ENCODE measurements around the gene TMEM120A.

- TF ChIP-seq, protein P1, sequence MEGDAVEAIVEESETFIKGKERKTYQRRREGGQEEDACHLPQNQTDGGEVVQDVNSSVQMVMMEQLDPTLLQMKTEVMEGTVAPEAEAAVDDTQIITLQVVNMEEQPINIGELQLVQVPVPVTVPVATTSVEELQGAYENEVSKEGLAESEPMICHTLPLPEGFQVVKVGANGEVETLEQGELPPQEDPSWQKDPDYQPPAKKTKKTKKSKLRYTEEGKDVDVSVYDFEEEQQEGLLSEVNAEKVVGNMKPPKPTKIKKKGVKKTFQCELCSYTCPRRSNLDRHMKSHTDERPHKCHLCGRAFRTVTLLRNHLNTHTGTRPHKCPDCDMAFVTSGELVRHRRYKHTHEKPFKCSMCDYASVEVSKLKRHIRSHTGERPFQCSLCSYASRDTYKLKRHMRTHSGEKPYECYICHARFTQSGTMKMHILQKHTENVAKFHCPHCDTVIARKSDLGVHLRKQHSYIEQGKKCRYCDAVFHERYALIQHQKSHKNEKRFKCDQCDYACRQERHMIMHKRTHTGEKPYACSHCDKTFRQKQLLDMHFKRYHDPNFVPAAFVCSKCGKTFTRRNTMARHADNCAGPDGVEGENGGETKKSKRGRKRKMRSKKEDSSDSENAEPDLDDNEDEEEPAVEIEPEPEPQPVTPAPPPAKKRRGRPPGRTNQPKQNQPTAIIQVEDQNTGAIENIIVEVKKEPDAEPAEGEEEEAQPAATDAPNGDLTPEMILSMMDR (IDR thresholded peaks at IDR 0.05) = no peak
- TF ChIP-seq POLR2A (IDR thresholded peaks at IDR 0.05) = no peak
- TF ChIP-seq EP300 (IDR thresholded peaks at IDR 0.05) = peak in 1 of 4 donors; percentile 5
- TF ChIP-seq POLR2AphosphoS5 (IDR thresholded peaks at IDR 0.05) = peak in 2 of 4 donors; percentile 32 to 43
These were observed 31.6 kb downstream of the TMEM120A start for GRCh38 chr7:75962607-75963380.
